WTC11 (cell line): ENCODE measurements around the gene CDYL. TPM values are rescaled to one million over a fixed set of nuclear protein-coding genes. Genes with fewer than 3 reads are reported as not detected.

Source experiments
- ATAC-seq: fragments of 200-7000 bp; cut with Tn5 transposase; 2 replicates; pipeline ENCODE4 v1.10.0; 2021; ENCODE audit warnings: mild to moderate bottlenecking, moderate library complexity
- CTCF ChIA-PET: fragments of 300-600 bp; sonication (Branson Sonifier 250); formaldehyde crosslinking; loops from one replicate; lab custom pipeline; 2021; ENCODE audit warnings: antibody characterized with exemption; lab: Charles Lee
- POLR2A ChIA-PET: fragments of 350-600 bp; sonication (Branson Sonifier 250); formaldehyde crosslinking; loops from one replicate; lab custom pipeline; 2021; ENCODE audit warnings: antibody characterized with exemption; lab: Charles Lee
- DNase-seq: peaks from one replicate; pipeline ENCODE4 v3.0.0; 2021; ENCODE audit warnings: low spot score
- H3K27ac Mint-ChIP-seq: 2 replicates; pipeline ENCODE4 v1.8.0; 2021; ENCODE audit warnings: mixed read lengths
- H3K27me3 Mint-ChIP-seq: 2 replicates; pipeline ENCODE4 v1.8.0; 2021; ENCODE audit warnings: low read depth, mild to moderate bottlenecking, moderate library complexity, mixed read lengths
- H3K36me3 Mint-ChIP-seq: 2 replicates; pipeline ENCODE4 v1.8.0; 2021; ENCODE audit warnings: mixed read lengths
- H3K4me1 Mint-ChIP-seq: 2 replicates; pipeline ENCODE4 v1.8.0; 2022; ENCODE audit warnings: mixed read lengths
- H3K4me3 Mint-ChIP-seq: 2 replicates; pipeline ENCODE4 v1.8.0; 2021; ENCODE audit warnings: mild to moderate bottlenecking, moderate library complexity, mixed read lengths
- H3K9me3 Mint-ChIP-seq: 2 replicates; pipeline ENCODE4 v1.8.0; 2021; ENCODE audit warnings: mixed read lengths
- FOXJ3 ChIP-seq: sonication (generic); formaldehyde crosslinking; IDR thresholded peaks from 2 replicates; pipeline ENCODE4 v1.9.0; 2021; ENCODE audit warnings: missing genetic modification reagents, mild to moderate bottlenecking, borderline replicate concordance
- FOXK1 ChIP-seq: sonication (generic); formaldehyde crosslinking; IDR thresholded peaks from 2 replicates; pipeline ENCODE4 v1.8.0; 2022; ENCODE audit warnings: mild to moderate bottlenecking, moderate library complexity, missing genetic modification reagents
- HMGA2 ChIP-seq: fragments of 250-450 bp; sonication (Bioruptor Pico); IDR thresholded peaks from 2 replicates; pipeline ENCODE4 v1.4.0; 2021; ENCODE audit warnings: mild to moderate bottlenecking, moderate library complexity
- IRF2 ChIP-seq: sonication (generic); formaldehyde crosslinking; IDR thresholded peaks from 2 replicates; pipeline ENCODE4 v1.8.0; 2022; ENCODE audit warnings: low read depth, missing genetic modification reagents, borderline replicate concordance
- MLX ChIP-seq: sonication (generic); formaldehyde crosslinking; IDR thresholded peaks from 2 replicates; pipeline ENCODE4 v1.8.1; 2023; ENCODE audit warnings: mild to moderate bottlenecking, missing genetic modification reagents, moderate library complexity
- NFE2L1 ChIP-seq: sonication (generic); formaldehyde crosslinking; IDR thresholded peaks from 2 replicates; pipeline ENCODE4 v1.8.1; 2023; ENCODE audit warnings: missing genetic modification reagents
- NFYB ChIP-seq: sonication (generic); formaldehyde crosslinking; conservative IDR thresholded peaks from 2 replicates; pipeline ENCODE4 v1.8.0; 2022; ENCODE audit warnings: low read depth, missing genetic modification reagents
- PREB ChIP-seq: sonication (generic); formaldehyde crosslinking; IDR thresholded peaks from 2 replicates; pipeline ENCODE4 v1.8.1; 2022; ENCODE audit warnings: mild to moderate bottlenecking, missing genetic modification reagents, moderate library complexity, borderline replicate concordance
- USF1 ChIP-seq: sonication (generic); formaldehyde crosslinking; IDR thresholded peaks from 2 replicates; pipeline ENCODE4 v1.8.0; 2022; ENCODE audit warnings: mild to moderate bottlenecking, missing genetic modification reagents
- ZNF263 ChIP-seq: sonication (generic); formaldehyde crosslinking; IDR thresholded peaks from 2 replicates; pipeline ENCODE4 v1.8.1; 2022; ENCODE audit warnings: low read depth, mild to moderate bottlenecking, moderate library complexity, missing genetic modification reagents
- ZNF396 ChIP-seq: fragments of 250-450 bp; sonication (Bioruptor Pico); IDR thresholded peaks from 2 replicates; pipeline ENCODE4 v1.8.0; 2021; ENCODE audit warnings: mild to moderate bottlenecking, moderate library complexity, borderline replicate concordance
- ZNF512 ChIP-seq: sonication (generic); formaldehyde crosslinking; IDR thresholded peaks from 2 replicates; pipeline ENCODE4 v1.8.1; 2022; ENCODE audit warnings: missing genetic modification reagents, borderline replicate concordance
- total RNA-seq: library from RNA; stranded (reverse); gene quantifications from 3 replicates; pipeline ENCODE4 v1.2.3, GENCODE V29; 2021
- TF ChIP-seq, protein P1 (sequence below): fragments of 250-450 bp; sonication (Bioruptor Pico); IDR thresholded peaks from 2 replicates; pipeline ENCODE4 v1.9.0; 2021; ENCODE audit warnings: mild to moderate bottlenecking
- TF ChIP-seq, protein P2 (sequence below): sonication (generic); formaldehyde crosslinking; IDR thresholded peaks from 2 replicates; pipeline ENCODE4 v1.8.0; 2022; ENCODE audit warnings: mild to moderate bottlenecking, missing genetic modification reagents
- TF ChIP-seq, protein P3 (sequence below): sonication (generic); formaldehyde crosslinking; IDR thresholded peaks from 2 replicates; pipeline ENCODE4 v1.8.1; 2022; ENCODE audit warnings: low read depth, mild to moderate bottlenecking, moderate library complexity, missing genetic modification reagents, borderline replicate concordance

The CDYL gene
- total RNA-seq, 1 experiment from 2014 or later, result 92.0 TPM

GRCh38 chr6:4914420-4915159 lies 138.4 kb downstream of the CDYL start:
- Mint-ChIP-seq H3K36me3 (0 out of 2 replicates have a peak, but pooled peaks cover 2% of the 10 kb centered on the region), H3K27ac (peak overlapping the region; percentile 75), H3K4me3 (no peak overlapping the region), H3K4me1 (peaks cover 75% of the 10 kb centered on the region), H3K27me3 (no peaks in the 10 kb centered on the region), H3K9me3 (no peaks in the 10 kb centered on the region)
- no peak for ATAC-seq
- ChIA-PET CTCF (no interaction called here), POLR2A (no interaction called here)
- no peak for DNase-seq
- no peak for TF ChIP-seq MLX (CRISPR knock-in tag)
- no peak for TF ChIP-seq PREB (CRISPR knock-in tag)
- TF ChIP-seq USF1, result no peak
- TF ChIP-seq, protein P1, sequence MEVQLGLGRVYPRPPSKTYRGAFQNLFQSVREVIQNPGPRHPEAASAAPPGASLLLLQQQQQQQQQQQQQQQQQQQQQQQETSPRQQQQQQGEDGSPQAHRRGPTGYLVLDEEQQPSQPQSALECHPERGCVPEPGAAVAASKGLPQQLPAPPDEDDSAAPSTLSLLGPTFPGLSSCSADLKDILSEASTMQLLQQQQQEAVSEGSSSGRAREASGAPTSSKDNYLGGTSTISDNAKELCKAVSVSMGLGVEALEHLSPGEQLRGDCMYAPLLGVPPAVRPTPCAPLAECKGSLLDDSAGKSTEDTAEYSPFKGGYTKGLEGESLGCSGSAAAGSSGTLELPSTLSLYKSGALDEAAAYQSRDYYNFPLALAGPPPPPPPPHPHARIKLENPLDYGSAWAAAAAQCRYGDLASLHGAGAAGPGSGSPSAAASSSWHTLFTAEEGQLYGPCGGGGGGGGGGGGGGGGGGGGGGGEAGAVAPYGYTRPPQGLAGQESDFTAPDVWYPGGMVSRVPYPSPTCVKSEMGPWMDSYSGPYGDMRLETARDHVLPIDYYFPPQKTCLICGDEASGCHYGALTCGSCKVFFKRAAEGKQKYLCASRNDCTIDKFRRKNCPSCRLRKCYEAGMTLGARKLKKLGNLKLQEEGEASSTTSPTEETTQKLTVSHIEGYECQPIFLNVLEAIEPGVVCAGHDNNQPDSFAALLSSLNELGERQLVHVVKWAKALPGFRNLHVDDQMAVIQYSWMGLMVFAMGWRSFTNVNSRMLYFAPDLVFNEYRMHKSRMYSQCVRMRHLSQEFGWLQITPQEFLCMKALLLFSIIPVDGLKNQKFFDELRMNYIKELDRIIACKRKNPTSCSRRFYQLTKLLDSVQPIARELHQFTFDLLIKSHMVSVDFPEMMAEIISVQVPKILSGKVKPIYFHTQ (CRISPR knock-in tag), result no peak
- TF ChIP-seq ZNF396 (CRISPR knock-in tag), result no peak
- no peak for TF ChIP-seq IRF2 (CRISPR knock-in tag)
- no peak for TF ChIP-seq FOXK1 (CRISPR knock-in tag)
- no peak for TF ChIP-seq HMGA2 (CRISPR knock-in tag)
- no peak for TF ChIP-seq NFYB (CRISPR knock-in tag)
- no peak for TF ChIP-seq ZNF512 (CRISPR knock-in tag)
- no peak for TF ChIP-seq FOXJ3
- TF ChIP-seq, protein P2, sequence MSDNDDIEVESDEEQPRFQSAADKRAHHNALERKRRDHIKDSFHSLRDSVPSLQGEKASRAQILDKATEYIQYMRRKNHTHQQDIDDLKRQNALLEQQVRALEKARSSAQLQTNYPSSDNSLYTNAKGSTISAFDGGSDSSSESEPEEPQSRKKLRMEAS (CRISPR knock-in tag), result no peak
- TF ChIP-seq, protein P3, sequence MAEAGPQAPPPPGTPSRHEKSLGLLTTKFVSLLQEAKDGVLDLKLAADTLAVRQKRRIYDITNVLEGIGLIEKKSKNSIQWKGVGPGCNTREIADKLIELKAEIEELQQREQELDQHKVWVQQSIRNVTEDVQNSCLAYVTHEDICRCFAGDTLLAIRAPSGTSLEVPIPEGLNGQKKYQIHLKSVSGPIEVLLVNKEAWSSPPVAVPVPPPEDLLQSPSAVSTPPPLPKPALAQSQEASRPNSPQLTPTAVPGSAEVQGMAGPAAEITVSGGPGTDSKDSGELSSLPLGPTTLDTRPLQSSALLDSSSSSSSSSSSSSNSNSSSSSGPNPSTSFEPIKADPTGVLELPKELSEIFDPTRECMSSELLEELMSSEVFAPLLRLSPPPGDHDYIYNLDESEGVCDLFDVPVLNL (CRISPR knock-in tag), result no peak

DNA sequence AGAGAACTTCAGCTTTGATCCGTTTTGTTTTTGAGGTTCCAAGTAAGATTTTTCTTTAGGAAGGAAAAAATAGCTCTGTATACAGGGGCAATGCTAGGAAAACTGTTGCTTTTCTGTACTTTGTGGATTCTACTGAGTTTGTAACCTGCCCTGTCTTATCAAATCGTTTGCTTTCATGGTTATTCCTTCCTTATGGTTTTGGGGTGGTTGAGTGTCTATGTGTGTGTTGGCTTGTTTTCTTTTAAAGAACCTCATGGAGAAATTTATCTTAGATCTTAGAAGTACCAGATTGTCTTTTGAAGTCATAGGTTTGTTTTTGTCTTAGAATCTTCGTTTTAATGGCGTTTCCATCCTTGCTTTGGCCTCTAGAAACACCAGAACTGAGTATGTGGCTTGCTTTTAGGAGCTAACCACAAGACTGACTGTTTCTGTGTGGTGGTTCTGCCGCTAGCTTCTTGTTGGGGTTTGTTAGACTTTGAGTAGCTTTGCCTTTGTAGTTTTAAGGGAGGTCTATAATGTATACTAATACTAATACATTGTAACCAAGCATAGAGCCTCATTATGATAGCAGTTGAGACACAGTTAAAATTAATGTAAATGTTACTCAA lies 140.9 kb downstream of the CDYL start:
- Mint-ChIP-seq H3K4me3 (no peak overlapping the region), H3K9me3 (no peaks in the 10 kb centered on the region), H3K27ac (peak overlapping the region; percentile 48), H3K4me1 (peaks cover 77% of the 10 kb centered on the region), H3K27me3 (no peaks in the 10 kb centered on the region), H3K36me3 (peaks cover under 1% of the 10 kb centered on the region; the same call in 1 of the 2 replicates)
- ATAC-seq, result no peak
- TF ChIP-seq ZNF263 (CRISPR knock-in tag) (no peak), NFE2L1 (no peak)
- DNase-seq, result no peak
- ChIA-PET POLR2A (no interaction called here), CTCF (no interaction called here)
